Measurements from ENCODE around the gene HLA-G. TPM values are rescaled to one million over a fixed set of nuclear protein-coding genes. Genes with fewer than 3 reads are reported as not detected.

Gene HLA-G
- total RNA-seq, 1 experiment from 2014 or later: not detected

GRCh38 chr6:29816030-29816429, 11.6 kb upstream of the HLA-G start:
- peak; percentile 28 for DNase-seq (ENCODE audit: low read depth)

GRCh38 chr6:29818892-29819291, 8.7 kb upstream of the HLA-G start:
- DNase-seq (ENCODE audit: low read depth): no peak

- no peak for DNase-seq (ENCODE audit: low read depth)
Measured at GRCh38 chr6:29824144-29824543, 3.5 kb upstream of the HLA-G start.

- no peak for DNase-seq (ENCODE audit: low read depth)
Measured at GRCh38 chr6:29825848-29826247, 1.8 kb upstream of the HLA-G start.

- DNase-seq (ENCODE audit: low read depth): peak; percentile 35
Measured at GRCh38 chr6:29826271-29826670, 1.4 kb upstream of the HLA-G start.

GRCh38 chr6:29828471-29828797, 809 bp downstream of the HLA-G start:
- no peak for DNase-seq (ENCODE audit: low read depth)

- no peak for DNase-seq (ENCODE audit: low read depth)
Measured at GRCh38 chr6:29829766-29830165, 2.1 kb downstream of the HLA-G start.

- DNase-seq (ENCODE audit: low read depth): no peak
Measured at GRCh38 chr6:29830409-29830808, 2.8 kb downstream of the HLA-G start.

GRCh38 chr6:29831776-29832175, 4.2 kb downstream of the HLA-G start:
- no peak for DNase-seq (ENCODE audit: low read depth)

- DNase-seq (ENCODE audit: low read depth): peak; percentile 42
Measured at GRCh38 chr6:29834564-29835436, 7.2 kb downstream of the HLA-G start.

GRCh38 chr6:29839917-29840316, 12.3 kb downstream of the HLA-G start:
- DNase-seq (ENCODE audit: low read depth): no peak

GRCh38 chr6:29841030-29841429, 13.4 kb downstream of the HLA-G start:
- DNase-seq (ENCODE audit: low read depth): no peak

- DNase-seq (ENCODE audit: low read depth): peak; percentile 34
Measured at GRCh38 chr6:29845405-29846006, 17.9 kb downstream of the HLA-G start.

- peak; percentile 76 for DNase-seq (ENCODE audit: low read depth)
Measured at GRCh38 chr6:29847871-29848630, 20.4 kb downstream of the HLA-G start.

- no peak for DNase-seq (ENCODE audit: low read depth)
Measured at GRCh38 chr6:29850011-29850553, 22.5 kb downstream of the HLA-G start.

GRCh38 chr6:29851190-29851589, 23.6 kb downstream of the HLA-G start:
- DNase-seq (ENCODE audit: low read depth): no peak

- no peak for DNase-seq (ENCODE audit: low read depth)
Measured at GRCh38 chr6:29853245-29853644, 25.6 kb downstream of the HLA-G start.

GRCh38 chr6:29858006-29858405, 30.4 kb downstream of the HLA-G start:
- no peak for DNase-seq (ENCODE audit: low read depth)

- DNase-seq (ENCODE audit: low read depth): no peak
Measured at GRCh38 chr6:29861521-29862255, 34.1 kb downstream of the HLA-G start.

GRCh38 chr6:29864037-29864810, 36.6 kb downstream of the HLA-G start:
- no peak for DNase-seq (ENCODE audit: low read depth)

GRCh38 chr6:29865631-29866030, 38.0 kb downstream of the HLA-G start:
- no peak for DNase-seq (ENCODE audit: low read depth)

All from Daoy (cell line).